Tibial artery (tissue), 4 donors: ENCODE results near the gene SLC40A1.

Source experiments
- DNase-seq, 2 donors: peaks; one replicate each; pipeline ENCODE4 v3.0.0-alpha.2; 2019
- H3K27ac ChIP-seq, 2 donors: fragments of 200-600 bp; sonication (generic) in 1 of 2; 1 replicate in 1 of 2; 2 replicates in 1 of 2; pipeline ENCODE4 v1.5.1; 2018 to 2019; ENCODE audit warnings: mild to moderate bottlenecking in 1 of 2
- H3K27me3 ChIP-seq, 2 donors: fragments of 200-600 bp; sonication (generic) in 1 of 2; one replicate each; pipeline versions ENCODE4 v1.5.1 to v1.6.0; 2016 to 2019
- H3K36me3 ChIP-seq, 3 donors: fragments of 200-600 bp; sonication (generic) in 2 of 3; one replicate each; pipeline ENCODE4 v1.5.1; 2016 to 2019; ENCODE audit warnings: mild to moderate bottlenecking in 2 of 3
- H3K4me1 ChIP-seq, 4 donors: fragments of 200-600 bp; sonication (generic) in 2 of 4; 1 replicate in 3 of 4; 2 replicates in 1 of 4; pipeline ENCODE4 v1.5.1; 2016 to 2019
- H3K4me3 ChIP-seq, 2 donors: fragments of 200-600 bp; sonication (generic) in 1 of 2; 1 replicate in 1 of 2; 2 replicates in 1 of 2; pipeline ENCODE4 v1.5.1; 2018 to 2019; ENCODE audit warnings: mild to moderate bottlenecking in 2 of 2
- H3K9me3 ChIP-seq, 3 donors: fragments of 200-600 bp; sonication (generic) in 1 of 3; one replicate each; pipeline ENCODE4 v1.5.1; 2016 to 2019
- CTCF ChIP-seq, 2 experiments: fragments of 200-600 bp in 1 of 2; fragments of 450-650 bp in 1 of 2; IDR thresholded peaks; one replicate each; pipeline ENCODE4 v1.5.1; 2017 to 2019; ENCODE audit warnings: antibody characterized with exemption in 2 of 2, mild to moderate bottlenecking in 1 of 2, moderate library complexity in 1 of 2
- intact Hi-C: fragments of 100-400 bp; cut with DNase I; formaldehyde crosslinking; loops from one replicate; pipeline ENCODE4 v1.15.0; 2023; ENCODE audit warnings: low total_unique reads

The SLC40A1 gene

DNA sequence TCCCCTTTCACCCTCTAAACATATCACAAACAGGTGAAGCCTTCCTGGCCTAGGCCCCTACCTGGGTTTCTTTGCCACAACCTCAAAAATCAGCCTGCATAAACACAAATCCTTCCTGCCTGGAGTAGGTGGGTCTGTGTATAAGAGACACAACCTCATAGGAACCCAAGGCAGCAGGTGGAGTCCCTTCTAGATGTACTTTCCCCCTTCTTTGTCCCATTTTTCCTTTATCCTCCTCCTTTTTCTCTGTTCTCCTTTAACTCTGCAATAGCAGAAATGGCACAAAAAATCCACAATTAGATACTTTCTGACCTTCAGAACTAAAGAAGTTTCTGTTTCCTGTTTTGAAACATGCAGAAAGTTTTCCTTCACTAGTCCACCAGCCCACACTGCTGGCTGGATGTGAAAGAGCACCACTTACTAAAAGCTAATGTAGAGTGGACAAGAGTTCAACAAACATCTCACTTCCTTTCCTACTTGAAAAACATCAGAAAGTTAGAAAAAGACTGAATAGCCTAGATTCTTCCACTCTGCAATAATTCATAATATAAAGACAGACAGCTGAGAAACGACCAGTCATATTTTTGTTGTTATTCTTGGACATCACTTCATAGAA, 11.2 kb downstream of the SLC40A1 start:
- H3K9me3 ChIP-seq, result no peaks in the 10 kb centered on the region
- TF ChIP-seq CTCF (IDR thresholded peaks at IDR 0.05), result peak in 1 of 2 experiments; percentile 37
- no peak overlapping the region for H3K4me3 ChIP-seq
- no peaks in the 10 kb centered on the region for H3K27me3 ChIP-seq
- peaks cover 0 to 94% (median 37%) of the 10 kb centered on the region in 4 donors for H3K4me1 ChIP-seq
- no peak for DNase-seq
- H3K36me3 ChIP-seq, result peaks cover 59 to 70% (median 61%) of the 10 kb centered on the region in 3 donors
- H3K27ac ChIP-seq, result peak overlapping the region; percentile 76 to 79
- intact Hi-C loops, result no loop called here

GRCh38 chr2:189566046-189566445, 14.5 kb downstream of the SLC40A1 start:
- no peaks in the 10 kb centered on the region for H3K9me3 ChIP-seq
- H3K36me3 ChIP-seq, result peaks cover 46 to 53% (median 51%) of the 10 kb centered on the region in 3 donors
- no peaks in the 10 kb centered on the region for H3K27me3 ChIP-seq
- peaks cover 0 to 93% (median 48%) of the 10 kb centered on the region in 4 donors for H3K4me1 ChIP-seq
- H3K4me3 ChIP-seq, result no peak overlapping the region
- DNase-seq, result peak; percentile 51 to 75
- TF ChIP-seq CTCF (IDR thresholded peaks at IDR 0.05), result peak in 1 of 2 experiments; percentile 16
- H3K27ac ChIP-seq, result peak overlapping the region; percentile 76 to 79
- intact Hi-C loops, result no loop called here

GRCh38 chr2:189561371-189562038, 19.1 kb downstream of the SLC40A1 start:
- intact Hi-C loops, result no loop called here
- Histone ChIP-seq H3K27ac (peak overlapping the region; percentile 79 to 85), H3K4me3 (peak overlapping the region in 1 of 2 donors; percentile 25), H3K27me3 (no peaks in the 10 kb centered on the region), H3K36me3 (peaks cover 31 to 34% (median 33%) of the 10 kb centered on the region in 3 donors), H3K4me1 (peaks cover 0 to 94% (median 56%) of the 10 kb centered on the region in 4 donors), H3K9me3 (no peaks in the 10 kb centered on the region)
- no peak for TF ChIP-seq CTCF (IDR thresholded peaks at IDR 0.05)
- DNase-seq, result no peak

DNA sequence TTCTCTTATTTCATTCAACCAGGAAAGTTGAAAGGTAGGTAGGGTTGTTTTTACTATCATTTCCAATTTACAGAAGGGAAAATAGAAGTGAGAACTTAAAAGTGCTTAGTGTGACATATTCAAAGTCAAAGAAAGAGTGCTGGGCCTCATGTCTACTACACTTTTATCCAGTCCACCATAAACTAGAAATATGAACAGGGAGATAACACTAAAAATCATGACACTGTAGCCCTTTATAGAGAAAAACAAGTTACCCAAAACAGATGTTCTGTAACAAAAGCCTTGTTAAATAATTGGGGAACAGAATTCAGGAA, 20.4 kb downstream of the SLC40A1 start:
- Histone ChIP-seq H3K27me3 (no peaks in the 10 kb centered on the region), H3K4me1 (peaks cover 0 to 94% (median 51%) of the 10 kb centered on the region in 4 donors), H3K4me3 (no peak overlapping the region), H3K36me3 (peaks cover 25 to 31% (median 29%) of the 10 kb centered on the region in 3 donors), H3K27ac (peak overlapping the region; percentile 79 to 85), H3K9me3 (no peaks in the 10 kb centered on the region)
- TF ChIP-seq CTCF (IDR thresholded peaks at IDR 0.05), result no peak
- DNase-seq, result no peak
- intact Hi-C loops, result no loop called here

GRCh38 chr2:189559579-189560272, 20.9 kb downstream of the SLC40A1 start:
- Histone ChIP-seq H3K27me3 (no peaks in the 10 kb centered on the region), H3K27ac (peak overlapping the region; percentile 79 to 85), H3K4me3 (no peak overlapping the region), H3K36me3 (peaks cover 20 to 26% (median 24%) of the 10 kb centered on the region in 3 donors), H3K4me1 (peaks cover 0 to 94% (median 49%) of the 10 kb centered on the region in 4 donors), H3K9me3 (no peaks in the 10 kb centered on the region)
- DNase-seq, result no peak
- intact Hi-C loops, result loop anchor here (10.0 kb wide), 1 partner anchor 375 kb away; no protein-coding TSS in a partner anchor
- no peak for TF ChIP-seq CTCF (IDR thresholded peaks at IDR 0.05)
